ENCODE measurements around the gene TMTC4.
A peak's percentile ranks its signal among the peaks of the same experiment; 100 is the strongest.

TMTC4 gene

DNA sequence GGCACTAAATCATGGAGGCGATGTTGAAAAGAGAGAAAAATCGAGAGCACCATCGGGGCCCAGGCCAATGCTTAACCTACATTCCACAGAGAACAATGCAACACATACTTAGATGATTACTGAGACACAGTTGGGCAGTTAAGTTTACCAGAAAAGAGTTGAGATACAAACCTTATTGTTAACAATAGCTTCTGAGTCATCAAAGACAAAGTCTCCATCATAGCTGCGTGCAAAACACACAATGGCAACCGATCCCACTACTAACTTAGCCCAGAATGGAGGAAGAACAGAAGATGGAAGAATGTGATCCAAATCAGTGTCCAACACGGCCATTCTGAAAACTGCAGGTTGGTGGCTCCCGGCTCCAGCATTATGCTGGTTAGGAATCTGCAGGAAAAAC, 6.2 kb downstream of the TMTC4 start:
- DNase-seq: no peak

DNA sequence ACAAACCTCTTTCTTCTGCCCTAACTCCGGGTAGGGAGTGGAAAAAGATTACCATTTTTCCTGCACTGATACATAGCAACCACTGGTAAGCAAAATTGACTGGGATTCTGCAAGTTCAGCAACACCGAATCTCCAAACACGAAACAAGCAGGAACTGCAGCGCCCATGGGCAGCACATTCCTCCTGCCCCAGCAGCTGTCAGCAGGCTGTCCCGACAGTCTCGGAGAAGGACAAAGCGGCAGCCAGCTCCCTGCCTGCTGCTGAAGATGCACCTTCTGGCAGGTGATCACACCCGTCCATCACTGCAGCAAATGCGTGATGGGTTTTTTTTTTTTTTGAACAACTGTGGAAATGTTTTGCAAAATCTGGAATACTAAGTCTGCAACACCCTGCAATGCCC, 6.7 kb downstream of the TMTC4 start:
- peak in 1 of 56 donors; percentile 33 for DNase-seq

DNA sequence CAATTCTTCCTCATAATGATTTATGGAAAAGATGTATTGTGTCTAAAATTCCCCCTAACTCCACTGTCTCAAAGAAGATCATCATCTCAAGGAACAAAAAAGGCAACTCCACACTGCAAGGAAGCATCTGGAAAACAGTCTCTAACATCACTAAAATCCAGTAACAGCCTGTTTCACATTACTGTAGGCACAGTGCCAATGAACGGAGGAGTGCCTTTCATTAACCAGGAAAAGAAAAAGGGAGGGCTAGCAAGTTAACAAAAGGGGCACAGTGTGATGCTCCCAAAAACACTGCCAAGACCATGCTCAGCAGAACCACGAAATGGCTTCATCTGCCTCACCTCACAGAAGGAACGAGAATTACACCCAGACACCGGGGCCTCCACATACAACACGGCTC, 8.5 kb downstream of the TMTC4 start:
- DNase-seq: peak in 3 of 56 donors; percentile 28 to 40 (median 33)

DNA sequence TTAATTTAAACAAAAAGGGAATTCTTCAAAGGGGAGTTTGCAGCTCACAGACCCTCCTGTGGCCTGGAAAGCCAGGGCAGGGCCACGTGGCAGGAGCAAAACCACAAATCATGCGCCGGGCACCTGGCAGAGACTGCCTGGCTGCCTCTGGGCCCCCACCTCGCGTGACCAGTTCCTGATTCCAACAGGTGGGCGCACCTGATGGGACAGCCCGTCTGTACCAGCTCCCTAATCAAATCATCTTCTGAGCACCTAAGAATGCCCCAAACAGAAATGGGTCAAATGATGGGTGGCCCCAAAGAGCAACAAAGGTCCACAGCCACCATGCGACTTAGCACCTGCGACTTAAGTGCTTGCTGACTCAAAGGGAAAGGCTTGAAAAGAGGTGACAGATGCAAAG, 9.2 kb downstream of the TMTC4 start:
- no peak for DNase-seq

DNA sequence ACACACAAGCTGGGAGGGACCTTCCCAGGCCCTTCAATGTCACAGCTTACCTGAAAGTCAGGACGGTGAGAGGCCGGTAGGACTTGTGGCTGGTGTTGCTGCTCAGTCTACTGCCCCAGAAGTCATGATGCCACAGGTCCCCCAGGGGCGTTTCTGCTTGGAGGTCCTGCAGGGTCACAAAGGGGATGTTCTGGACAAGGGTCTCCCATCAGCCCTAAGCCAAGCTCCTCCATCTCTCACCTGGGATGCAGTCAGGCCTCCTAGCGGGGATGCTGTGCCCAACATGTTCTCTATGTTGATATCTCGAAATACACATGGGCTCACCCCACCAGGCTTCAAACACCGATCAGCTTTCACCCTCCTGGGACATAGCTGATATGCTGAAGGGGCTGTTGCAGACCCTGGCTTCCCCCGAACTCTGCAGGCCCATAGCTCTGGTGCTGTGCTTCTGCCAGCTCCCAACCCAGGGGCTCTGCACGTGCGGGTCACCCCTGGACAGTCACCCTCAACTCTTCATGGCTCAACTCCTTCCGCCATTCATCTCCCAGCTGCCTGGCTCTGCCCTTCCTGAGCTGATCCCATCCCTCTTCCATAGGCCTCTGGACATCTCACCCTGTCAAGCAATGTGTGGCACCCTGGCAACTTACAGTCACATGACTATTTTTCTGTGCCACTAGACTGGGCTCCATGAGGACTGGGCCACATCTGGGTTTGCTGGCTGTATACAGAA, 10.3 kb downstream of the TMTC4 start:
- no peak for DNase-seq

DNA sequence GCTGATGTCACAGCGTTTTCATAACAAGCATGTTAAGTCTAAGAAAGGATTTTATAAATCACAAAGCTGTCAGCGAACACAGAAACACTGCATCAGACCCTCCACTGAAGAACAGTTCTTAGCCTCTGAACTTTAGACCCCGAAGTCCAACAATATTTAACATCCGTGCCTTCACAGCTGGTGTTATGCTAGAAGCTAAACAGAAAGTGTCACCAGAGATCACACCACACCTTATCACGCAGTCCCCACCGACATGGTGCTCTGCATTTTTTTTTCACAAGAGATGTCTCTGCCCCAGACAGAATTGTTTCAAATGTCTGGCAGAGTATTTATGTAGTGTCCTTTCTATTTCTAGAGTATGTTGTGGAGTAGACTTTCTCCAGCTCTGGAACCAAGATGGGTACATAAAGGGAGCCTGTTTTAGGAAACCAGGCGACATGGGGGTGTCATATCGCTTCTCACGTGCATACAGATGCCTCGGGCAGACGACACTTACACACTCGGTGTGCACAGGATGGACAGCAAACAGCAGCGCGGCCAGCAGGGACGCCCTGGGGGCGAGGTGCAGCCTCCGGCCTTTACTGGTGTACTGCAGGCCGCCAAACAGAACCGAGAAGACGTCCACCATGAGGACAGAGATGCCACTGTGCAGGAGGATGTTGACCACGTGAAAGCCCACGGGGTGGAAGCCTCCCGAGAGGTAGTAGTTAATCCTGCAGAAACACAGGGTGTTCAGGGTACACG, 12.0 kb downstream of the TMTC4 start:
- DNase-seq: no peak

DNA sequence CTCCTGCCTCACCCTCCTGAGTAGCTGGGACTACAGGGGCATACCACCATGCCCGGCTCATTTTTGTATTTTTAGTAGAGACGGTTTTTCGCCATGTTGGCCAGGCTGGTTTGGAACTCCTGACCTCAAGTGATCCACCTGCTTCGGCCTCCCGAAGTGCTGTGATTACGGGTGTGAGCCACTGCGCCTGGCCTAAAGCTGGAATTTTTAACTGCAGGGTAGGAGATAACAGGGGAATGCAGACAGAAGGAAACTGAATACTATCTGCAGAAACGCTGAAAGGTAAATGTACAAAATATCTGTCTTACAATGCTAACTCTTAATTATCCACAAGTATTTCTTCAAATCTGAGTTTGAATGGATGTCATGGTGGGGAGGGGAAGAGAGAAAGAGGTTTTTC, 13.8 kb downstream of the TMTC4 start:
- DNase-seq: no peak

DNA sequence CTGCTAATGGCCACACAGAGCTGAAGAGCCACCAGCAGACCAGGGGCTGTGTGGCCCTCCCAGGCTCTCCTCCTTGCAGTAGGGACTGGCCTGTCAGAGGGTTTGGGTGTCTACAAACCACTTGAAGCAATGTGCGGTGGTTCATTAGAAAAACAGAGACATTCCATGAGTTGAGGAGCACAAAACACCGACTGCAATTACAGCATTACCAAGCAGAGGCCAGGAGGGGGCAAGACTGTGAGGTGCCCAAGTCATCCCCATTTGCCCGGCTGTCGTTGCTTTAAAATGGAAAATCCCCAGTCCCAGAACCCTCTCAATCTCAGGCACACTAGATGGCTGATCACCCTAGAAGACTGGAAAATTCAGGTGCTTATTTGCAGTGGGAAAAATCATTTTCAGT, 15.0 kb downstream of the TMTC4 start:
- DNase-seq: no peak

DNA sequence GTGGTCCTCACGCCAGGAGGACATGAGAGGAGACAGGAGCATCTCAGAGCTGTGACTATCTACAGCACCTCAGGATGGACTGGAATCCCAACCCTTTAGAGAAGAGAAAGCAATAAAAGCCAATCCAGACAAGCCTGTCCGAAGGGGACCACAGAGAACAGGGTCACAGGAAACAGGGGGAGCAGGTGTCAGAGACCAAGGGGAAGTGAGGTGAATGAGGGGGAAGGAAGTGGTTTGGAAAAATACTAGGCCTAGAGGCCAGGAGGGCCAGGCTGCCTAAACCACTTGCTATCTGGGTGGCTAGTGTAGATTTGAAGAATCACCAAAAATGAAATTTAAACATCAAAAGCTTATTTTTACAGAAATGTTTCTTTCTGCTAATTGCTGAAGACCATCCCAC, 16.2 kb downstream of the TMTC4 start:
- DNase-seq: no peak

DNA sequence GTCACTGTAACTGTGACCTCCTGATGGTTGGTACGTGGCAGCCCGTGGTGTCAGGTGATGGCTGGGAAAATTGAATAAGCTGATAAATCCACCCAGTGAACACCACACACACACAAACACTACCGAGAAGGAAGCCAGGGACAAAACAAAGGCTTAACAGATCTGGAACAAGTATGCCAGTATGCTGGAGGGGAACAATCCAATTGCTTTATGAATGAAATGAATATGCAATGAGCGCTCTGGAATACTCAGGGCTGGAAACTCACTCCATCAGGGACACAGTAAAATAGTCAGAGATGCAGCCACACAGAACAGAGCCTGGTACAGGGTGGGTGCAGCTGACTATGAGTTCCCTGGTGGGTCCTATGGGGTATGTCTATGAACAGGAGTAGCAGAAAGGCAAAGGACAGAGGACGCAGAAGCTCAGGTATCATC, 16.7 kb downstream of the TMTC4 start:
- DNase-seq: peak in 53 of 56 donors; percentile 20 to 90 (median 66)

DNA sequence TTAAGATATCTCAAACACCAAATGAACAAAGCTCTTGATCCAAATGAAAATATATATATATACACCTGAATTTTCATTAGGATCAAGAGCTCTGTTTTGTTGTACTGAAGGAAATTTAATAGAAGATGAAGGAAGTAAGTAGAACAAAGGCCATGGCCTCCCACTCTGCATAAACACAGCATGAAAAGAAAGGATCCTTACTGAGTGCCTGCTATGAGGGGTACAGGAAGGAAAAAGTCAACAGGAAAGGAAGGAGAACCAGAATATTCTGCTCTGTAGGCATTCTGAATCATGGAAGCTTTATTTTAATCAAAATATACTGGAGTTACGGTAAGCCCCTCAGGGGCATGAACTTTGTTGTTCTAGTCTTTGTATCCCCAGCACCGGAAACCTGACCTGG, 22.1 kb downstream of the TMTC4 start:
- no peak for DNase-seq

DNA sequence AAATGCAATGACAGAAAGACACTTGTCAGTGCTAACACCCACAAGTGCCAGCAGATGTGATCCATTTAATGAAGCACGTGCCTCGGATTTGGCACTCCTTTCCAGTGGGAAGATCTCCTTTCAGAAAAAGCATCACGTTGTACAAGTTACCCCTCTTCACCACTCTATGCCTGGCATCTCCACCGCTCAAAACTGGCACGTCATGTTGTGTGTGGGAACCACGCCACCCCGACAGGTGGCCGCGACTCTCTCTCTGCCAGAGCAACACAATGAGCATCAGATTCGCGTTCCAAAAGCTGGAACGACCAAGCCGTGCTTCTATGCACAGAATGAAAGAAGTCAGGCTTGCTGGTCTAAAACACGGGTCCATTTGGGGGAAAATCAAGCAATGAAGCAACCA, 24.3 kb downstream of the TMTC4 start:
- DNase-seq: peak; percentile 20 to 94 (median 76)

DNA sequence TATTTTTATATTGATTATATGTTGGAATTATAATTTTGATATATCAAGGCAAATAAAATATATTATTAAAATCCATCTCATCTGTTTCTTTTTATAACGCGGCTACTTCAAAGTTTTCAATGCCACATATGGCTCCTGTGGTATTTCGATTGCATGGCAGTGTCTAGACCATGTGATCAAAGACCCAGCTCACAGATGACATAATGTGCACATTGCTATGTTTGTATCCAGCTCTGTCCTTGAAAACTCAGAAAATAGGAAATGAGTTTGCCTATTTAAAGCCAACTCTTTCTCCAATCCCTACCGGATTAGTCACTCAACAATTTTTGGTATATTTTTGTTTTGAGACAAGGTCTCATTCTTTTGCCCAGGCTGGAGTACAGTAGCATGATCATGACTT, 26.2 kb downstream of the TMTC4 start:
- no peak for DNase-seq

DNA sequence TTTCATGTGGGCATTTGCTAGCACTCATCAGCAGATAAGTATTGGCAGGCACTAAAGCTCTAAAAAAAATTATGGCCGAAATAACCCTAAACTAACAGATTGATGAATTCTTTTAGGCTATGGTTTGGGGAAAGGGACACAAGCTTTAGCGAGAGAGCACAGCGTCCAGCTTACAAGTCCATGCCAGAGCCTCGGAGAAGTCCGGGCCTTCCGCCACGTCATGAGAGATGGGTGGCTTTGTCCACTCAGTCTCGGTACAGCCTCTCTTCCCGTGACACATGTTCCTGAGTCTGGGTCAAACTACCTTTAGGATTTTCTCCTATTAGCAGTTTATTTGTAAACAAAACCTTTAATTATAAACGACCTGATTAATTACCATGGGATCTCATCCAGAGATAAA, 27.7 kb downstream of the TMTC4 start:
- DNase-seq: no peak

DNA sequence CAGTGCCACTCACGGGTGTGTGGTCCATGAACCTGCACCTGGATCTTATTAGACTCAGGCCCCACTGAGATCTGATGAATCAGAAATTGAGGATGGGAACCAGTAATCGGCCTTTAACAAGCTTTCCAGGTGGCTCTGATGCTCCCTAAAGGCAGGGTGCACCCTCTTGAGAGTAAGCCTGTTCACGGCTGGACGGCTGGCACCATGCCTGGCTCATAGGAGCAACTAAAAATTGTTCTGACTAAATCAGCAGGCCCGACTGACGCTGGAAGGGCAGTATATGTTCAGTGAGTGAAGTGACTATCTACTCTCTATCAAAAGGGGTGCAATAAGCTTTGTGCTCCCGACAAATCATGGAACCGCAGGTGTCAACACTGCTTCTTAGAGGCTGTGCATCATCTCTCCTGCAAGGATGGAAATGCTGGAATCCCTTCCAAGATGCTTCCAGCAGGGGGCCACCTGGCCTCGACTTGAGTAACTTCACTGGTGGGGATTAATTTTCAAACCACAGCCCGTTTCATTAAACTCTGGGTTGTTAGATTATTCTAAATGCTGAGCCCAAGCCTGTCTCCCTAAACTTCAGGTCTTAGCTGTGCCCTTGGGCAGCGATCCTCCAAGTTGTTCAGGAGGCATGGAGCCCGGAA, 28.4 kb downstream of the TMTC4 start:
- DNase-seq: peak in 41 of 56 donors; percentile 6 to 81 (median 38)

DNA sequence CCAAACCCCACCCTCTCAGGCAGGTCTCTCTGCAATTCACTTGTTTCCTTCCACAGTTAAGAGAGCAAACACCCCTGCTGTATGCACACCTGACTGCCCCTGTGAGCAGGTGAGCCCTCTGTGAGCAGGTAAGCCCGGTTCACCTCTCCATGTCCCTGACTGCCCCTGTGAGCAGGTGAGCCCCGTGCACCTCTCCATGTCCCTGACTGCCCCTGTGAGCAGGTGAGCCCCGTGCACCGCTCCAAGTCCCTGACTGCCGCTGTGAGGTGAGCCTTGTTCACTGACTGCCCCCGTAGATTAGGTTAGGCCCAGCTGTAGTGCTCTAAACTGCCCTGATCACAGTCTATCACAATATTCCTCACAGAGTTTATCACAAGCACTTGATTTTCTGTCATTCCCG, 29.2 kb downstream of the TMTC4 start:
- DNase-seq: no peak

DNA sequence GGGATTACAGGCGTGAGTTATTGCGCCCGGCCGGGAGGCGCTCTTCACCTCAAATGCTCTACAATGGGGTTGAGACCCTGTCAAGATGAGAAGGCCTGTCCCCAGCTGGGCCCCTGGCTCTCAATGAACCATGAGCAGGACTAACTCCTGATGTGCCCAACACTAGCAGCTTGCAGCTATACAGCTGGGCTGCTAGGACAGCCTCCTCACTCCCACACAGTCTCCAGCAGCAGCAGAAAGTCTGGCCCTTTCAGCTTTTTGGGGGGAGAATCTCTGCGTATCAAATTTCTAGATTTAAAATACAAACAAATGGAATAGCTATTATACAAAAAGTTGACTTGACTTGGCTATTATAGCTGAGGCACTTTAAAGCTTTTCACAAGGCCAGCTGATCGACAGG, 30.2 kb downstream of the TMTC4 start:
- DNase-seq: no peak

DNA sequence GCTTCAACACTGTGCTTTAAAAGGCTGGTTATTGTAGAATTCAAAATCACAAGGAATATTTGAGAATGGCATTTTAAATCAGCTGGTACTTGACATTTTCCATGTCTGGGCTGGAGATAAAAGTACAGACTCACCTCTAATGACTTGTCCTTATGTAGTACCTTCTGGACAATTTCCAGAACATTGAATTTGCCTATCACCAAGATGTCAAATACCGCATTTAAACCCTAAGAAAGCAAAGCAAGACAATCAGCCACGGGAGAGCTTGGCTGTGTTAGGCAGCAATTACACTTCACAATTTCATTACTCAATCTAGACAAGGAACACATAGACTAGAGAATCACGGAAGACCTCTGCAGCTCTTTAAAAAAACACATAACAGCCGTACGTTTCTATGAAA, 36.8 kb downstream of the TMTC4 start:
- DNase-seq: no peak

DNA sequence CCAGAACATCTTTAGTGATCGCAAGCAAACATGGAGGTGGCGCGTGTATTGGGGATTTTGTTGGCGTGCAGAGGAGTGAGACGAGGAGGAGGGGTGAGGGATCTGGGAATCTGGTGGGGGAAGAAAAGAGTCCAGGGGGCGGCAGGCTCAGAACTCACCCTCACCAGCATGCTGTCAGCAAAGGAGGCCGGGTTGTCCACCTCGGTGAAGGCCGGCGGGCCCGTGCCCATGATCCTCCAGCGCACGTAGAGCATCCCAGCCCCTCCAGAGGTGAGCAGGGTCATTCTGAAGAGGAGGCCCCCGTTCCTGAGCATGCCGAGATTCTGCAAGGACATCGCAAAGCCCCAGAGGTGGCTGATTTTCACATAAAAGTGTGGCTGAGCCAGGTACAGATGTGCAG, 37.2 kb downstream of the TMTC4 start:
- DNase-seq: no peak

DNA sequence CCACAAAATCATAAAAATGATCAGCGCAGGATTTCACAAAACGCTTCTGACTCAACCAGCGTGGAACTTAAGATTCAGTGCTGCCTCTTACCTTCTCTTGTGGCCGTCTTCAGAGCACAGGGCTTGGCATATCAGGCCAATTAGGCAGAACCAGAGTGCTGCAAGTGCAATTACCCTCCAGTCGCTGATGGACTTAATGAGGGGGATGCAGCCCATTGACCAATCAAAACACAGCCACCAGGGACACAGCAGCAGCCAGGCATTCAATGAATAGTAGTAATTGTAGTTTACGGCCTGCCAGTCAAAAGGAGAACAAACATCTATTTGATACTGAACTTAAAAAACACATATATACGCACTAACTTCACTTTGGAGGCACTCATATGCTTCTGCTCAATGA, 38.2 kb downstream of the TMTC4 start:
- peak in 43 of 56 donors; percentile 4 to 79 (median 44) for DNase-seq

DNA sequence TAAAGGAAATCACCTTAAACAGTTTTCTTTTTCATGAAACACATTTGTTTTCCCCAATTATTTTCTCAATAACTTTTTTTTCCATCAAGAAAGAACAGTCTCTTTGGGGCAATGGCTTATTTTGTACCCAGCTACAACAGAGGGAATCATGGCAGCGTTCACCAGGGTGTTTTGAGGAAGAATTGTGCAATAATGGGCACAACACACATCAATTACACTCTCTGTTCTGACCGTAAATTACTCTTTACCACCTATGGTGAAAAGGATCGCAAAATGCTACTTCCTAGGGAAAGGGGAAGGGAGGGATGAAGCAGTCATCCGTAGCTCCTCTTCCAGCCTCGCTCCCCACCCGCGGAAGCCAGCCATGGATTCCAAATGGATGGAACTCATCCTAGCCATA, 38.6 kb downstream of the TMTC4 start:
- DNase-seq: no peak

DNA sequence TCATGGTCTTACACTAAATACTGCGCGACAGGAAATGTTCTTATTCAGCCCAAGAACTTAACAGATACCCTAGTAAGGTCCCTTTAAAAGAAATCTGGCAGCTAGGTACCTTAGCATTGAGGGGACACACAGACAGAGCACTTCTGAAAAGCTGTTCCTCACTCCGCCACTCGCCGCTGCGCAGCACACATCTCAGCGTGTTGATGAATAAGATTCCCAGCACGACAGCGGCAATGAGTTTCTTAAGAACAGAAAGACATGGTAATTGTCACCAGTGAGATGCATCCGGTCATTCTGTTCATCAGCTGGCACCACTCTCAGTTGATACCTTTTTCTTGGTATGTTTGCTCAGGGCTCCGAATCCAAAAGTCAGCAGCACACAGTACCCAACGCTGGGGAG, 39.9 kb downstream of the TMTC4 start:
- no peak for DNase-seq

DNA sequence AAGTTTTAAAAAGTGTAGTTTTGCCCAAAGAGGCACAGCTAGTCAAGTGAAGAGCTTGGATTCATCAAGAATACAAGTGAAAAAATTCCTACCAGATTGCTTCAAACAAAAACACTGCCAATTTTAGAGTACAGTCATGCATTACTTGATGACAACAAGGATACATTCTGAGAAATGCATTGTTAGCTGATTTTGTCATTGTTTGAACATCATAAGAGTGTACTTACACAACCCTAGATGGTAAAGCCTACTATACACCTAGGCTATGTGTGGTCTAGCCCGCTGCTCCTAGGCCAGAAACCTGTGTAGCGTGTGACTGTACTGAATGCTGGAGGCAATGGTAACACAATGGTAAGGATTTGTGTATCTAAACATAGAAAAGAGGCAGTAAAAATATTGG, 41.1 kb downstream of the TMTC4 start:
- no peak for DNase-seq

All from amygdala (tissue), 56 donors.